Uterus (tissue), 4 donors: ENCODE data around the gene IL31. TPM values are rescaled to one million over a fixed set of nuclear protein-coding genes. Genes with fewer than 3 reads are reported as not detected.

Experiments
- DNase-seq, 2 donors: peaks; one replicate each; pipeline ENCODE4 v3.0.0-alpha.2; 2019 to 2020
- H3K27ac ChIP-seq, 2 donors: fragments of 200-600 bp; sonication (generic); 1 replicate in 1 of 2; 2 replicates in 1 of 2; pipeline ENCODE4 v1.5.1; 2016 to 2018
- H3K27me3 ChIP-seq, 2 donors: fragments of 200-600 bp; sonication (generic); one replicate each; pipeline ENCODE4 v1.5.1; 2018 to 2019; ENCODE audit warnings: control low read depth in 1 of 2
- H3K36me3 ChIP-seq, 2 donors: fragments of 200-600 bp; sonication (generic); one replicate each; pipeline ENCODE4 v1.5.1; 2019; ENCODE audit warnings: control low read depth in 1 of 2
- H3K4me1 ChIP-seq, 2 donors: fragments of 200-600 bp; sonication (generic); one replicate each; pipeline ENCODE4 v1.5.1; 2018 to 2019; ENCODE audit warnings: control low read depth in 1 of 2
- H3K4me3 ChIP-seq, 2 donors: fragments of 200-600 bp; sonication (generic); 1 replicate in 1 of 2; 2 replicates in 1 of 2; pipeline ENCODE4 v1.5.1; 2018 to 2019; ENCODE audit warnings: mild to moderate bottlenecking in 1 of 2
- H3K9me3 ChIP-seq, 2 donors: fragments of 200-600 bp; sonication (generic); one replicate each; pipeline ENCODE4 v1.5.1; 2019; ENCODE audit warnings: control low read depth in 1 of 2
- CTCF ChIP-seq, 4 experiments: fragments of 200-600 bp in 2 of 4; fragments of 450-650 bp in 2 of 4; sonication (generic) in 2 of 4; IDR thresholded peaks; one replicate each; pipeline ENCODE4 v1.5.1; 2016 to 2019; ENCODE audit warnings: antibody characterized with exemption in 4 of 4, mild to moderate bottlenecking in 2 of 4, moderate library complexity in 1 of 4
- POLR2A ChIP-seq, 2 donors: fragments of 450-650 bp; IDR thresholded peaks; one replicate each; pipeline ENCODE4 v1.6.1; 2016; ENCODE audit warnings: antibody characterized with exemption in 2 of 2, mild to moderate bottlenecking in 1 of 2, moderate library complexity in 1 of 2
- intact Hi-C: fragments of 100-400 bp; cut with DNase I; formaldehyde crosslinking; loops from one replicate; pipeline ENCODE4 v1.15.1; 2023; ENCODE audit warnings: low total_unique reads
- total RNA-seq, 4 donors: library from RNA; depleted of rRNA in 3 of 4; stranded (reverse); fragments of >200 nt in 3 of 4; gene quantifications; one replicate each; pipeline versions ENCODE4 v1.1.0 to v1.2.4, GENCODE V29; 2014 to 2023
- donor health status: DM: yes; HTN: yes; CAD: no.

Gene IL31
- total RNA-seq, 4 donors from 2014 or later = not detected

- Histone ChIP-seq H3K4me1 (peaks cover 0 to 15% of the 10 kb centered on the region in 2 donors), H3K27ac (no peak overlapping the region)
- no peak for DNase-seq
Measured at GRCh38 chr12:122126342-122126635, 47.7 kb downstream of the IL31 start.

GRCh38 chr12:122125452-122126341 lies 48.3 kb downstream of the IL31 start:
- no peak for DNase-seq
- intact Hi-C loops = no loop called here
- peaks cover 0 to 15% of the 10 kb centered on the region in 2 donors for H3K4me1 ChIP-seq

More at GRCh38 chr12:122126342-122126635, 47.7 kb downstream of the IL31 start:
- Histone ChIP-seq H3K4me3 (no peak overlapping the region), H3K36me3 (no peaks in the 10 kb centered on the region), H3K27me3 (no peaks in the 10 kb centered on the region), H3K9me3 (no peaks in the 10 kb centered on the region)
- intact Hi-C loops = no loop called here
- TF ChIP-seq POLR2A (IDR thresholded peaks at IDR 0.05) (no peak), CTCF (IDR thresholded peaks at IDR 0.05) (no peak)

GRCh38 chr12:122124370-122124769 lies 49.7 kb downstream of the IL31 start:
- no peaks in the 10 kb centered on the region for H3K27me3 ChIP-seq
- intact Hi-C loops = no loop called here
- DNase-seq = no peak
- H3K4me1 ChIP-seq = peaks cover 0 to 15% of the 10 kb centered on the region in 2 donors
- no peak overlapping the region for H3K27ac ChIP-seq
- H3K4me3 ChIP-seq = no peak overlapping the region
- no peaks in the 10 kb centered on the region for H3K9me3 ChIP-seq
- TF ChIP-seq CTCF (IDR thresholded peaks at IDR 0.05) = no peak
- no peak for TF ChIP-seq POLR2A (IDR thresholded peaks at IDR 0.05)
- H3K36me3 ChIP-seq = no peaks in the 10 kb centered on the region

More at GRCh38 chr12:122125452-122126341, 48.3 kb downstream of the IL31 start:
- H3K9me3 ChIP-seq = no peaks in the 10 kb centered on the region
- no peak overlapping the region for H3K27ac ChIP-seq
- H3K4me3 ChIP-seq = no peak overlapping the region
- no peak for TF ChIP-seq CTCF (IDR thresholded peaks at IDR 0.05)
- no peak for TF ChIP-seq POLR2A (IDR thresholded peaks at IDR 0.05)
- H3K36me3 ChIP-seq = no peaks in the 10 kb centered on the region
- no peaks in the 10 kb centered on the region for H3K27me3 ChIP-seq

GRCh38 chr12:122123761-122124145 lies 50.3 kb downstream of the IL31 start:
- intact Hi-C loops = loop anchor here (2.0 kb wide), 1 partner anchor 69 kb away; no protein-coding TSS in a partner anchor
- DNase-seq = no peak
- Histone ChIP-seq H3K36me3 (no peaks in the 10 kb centered on the region), H3K4me3 (no peak overlapping the region), H3K4me1 (peaks cover 0 to 15% of the 10 kb centered on the region in 2 donors), H3K27me3 (no peaks in the 10 kb centered on the region), H3K27ac (peak overlapping the region; percentile 42 to 57), H3K9me3 (no peaks in the 10 kb centered on the region)
- TF ChIP-seq CTCF (IDR thresholded peaks at IDR 0.05) (no peak), POLR2A (IDR thresholded peaks at IDR 0.05) (no peak)

GRCh38 chr12:122123051-122123760 lies 50.8 kb downstream of the IL31 start:
- peaks cover 0 to 15% of the 10 kb centered on the region in 2 donors for H3K4me1 ChIP-seq
- no peak overlapping the region for H3K4me3 ChIP-seq
- peak; percentile 77 to 79 for DNase-seq
- intact Hi-C loops = loop anchor here (2.0 kb wide), 1 partner anchor 68 kb away; no protein-coding TSS in a partner anchor
- no peaks in the 10 kb centered on the region for H3K36me3 ChIP-seq
- H3K9me3 ChIP-seq = no peaks in the 10 kb centered on the region
- peak overlapping the region; percentile 42 to 57 for H3K27ac ChIP-seq
- TF ChIP-seq CTCF (IDR thresholded peaks at IDR 0.05) (peak; percentile 79 to 89 (median 87)), POLR2A (IDR thresholded peaks at IDR 0.05) (no peak)
- H3K27me3 ChIP-seq = no peaks in the 10 kb centered on the region
